ENCODE results near the gene QDPR. TPM values are rescaled to one million over a fixed set of nuclear protein-coding genes. Genes with fewer than 3 reads are reported as not detected.

QDPR gene
- total and polyA plus RNA-seq, 9 donors: 7.3 to 49.9 (median 26.1) TPM

GRCh38 chr4:17436750-17437090 lies 75.2 kb downstream of the QDPR start:
- intact Hi-C loops (cut with DNase I): no loop called here
- no peak overlapping the region for H3K27ac ChIP-seq
- WGBS, 3 donors: 96 to 99% (median 97%) methylated on average over 28 of the region's 28 CpGs
- no peak overlapping the region for H3K4me3 ChIP-seq
- H3K9me3 ChIP-seq: no peaks in the 10 kb centered on the region
- H3K27me3 ChIP-seq: no peaks in the 10 kb centered on the region
- no peak for DNase-seq
- H3K4me1 ChIP-seq (ENCODE audit: insufficient read depth): no peaks in the 10 kb centered on the region
- no peaks in the 10 kb centered on the region for H3K36me3 ChIP-seq
- no peak for TF ChIP-seq POLR2A (IDR thresholded peaks at IDR 0.05)
- no peak for TF ChIP-seq EP300 (IDR thresholded peaks at IDR 0.05)
- TF ChIP-seq, protein P1, sequence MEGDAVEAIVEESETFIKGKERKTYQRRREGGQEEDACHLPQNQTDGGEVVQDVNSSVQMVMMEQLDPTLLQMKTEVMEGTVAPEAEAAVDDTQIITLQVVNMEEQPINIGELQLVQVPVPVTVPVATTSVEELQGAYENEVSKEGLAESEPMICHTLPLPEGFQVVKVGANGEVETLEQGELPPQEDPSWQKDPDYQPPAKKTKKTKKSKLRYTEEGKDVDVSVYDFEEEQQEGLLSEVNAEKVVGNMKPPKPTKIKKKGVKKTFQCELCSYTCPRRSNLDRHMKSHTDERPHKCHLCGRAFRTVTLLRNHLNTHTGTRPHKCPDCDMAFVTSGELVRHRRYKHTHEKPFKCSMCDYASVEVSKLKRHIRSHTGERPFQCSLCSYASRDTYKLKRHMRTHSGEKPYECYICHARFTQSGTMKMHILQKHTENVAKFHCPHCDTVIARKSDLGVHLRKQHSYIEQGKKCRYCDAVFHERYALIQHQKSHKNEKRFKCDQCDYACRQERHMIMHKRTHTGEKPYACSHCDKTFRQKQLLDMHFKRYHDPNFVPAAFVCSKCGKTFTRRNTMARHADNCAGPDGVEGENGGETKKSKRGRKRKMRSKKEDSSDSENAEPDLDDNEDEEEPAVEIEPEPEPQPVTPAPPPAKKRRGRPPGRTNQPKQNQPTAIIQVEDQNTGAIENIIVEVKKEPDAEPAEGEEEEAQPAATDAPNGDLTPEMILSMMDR (IDR thresholded peaks at IDR 0.05): no peak

Other genes starting within 250 kb of the QDPR start
- not detected for gene CLRN2, start 3.1 kb upstream of the QDPR start, total RNA-seq
- not detected for gene CLRN2, start 3.1 kb upstream of the QDPR start, polyA plus RNA-seq
- gene LAP3, start 65.1 kb upstream of the QDPR start, total RNA-seq: 10 to 100 TPM; 23.5 to 54.7 (median 33.9) TPM
- gene LAP3, start 65.1 kb upstream of the QDPR start, polyA plus RNA-seq: 10 to 100 TPM; 33.3 to 69.0 TPM
- 10 to 100 TPM; 14.7 to 78.7 (median 62.1) TPM for gene MED28, start 102.6 kb upstream of the QDPR start, total RNA-seq
- gene MED28, start 102.6 kb upstream of the QDPR start, polyA plus RNA-seq: 10 to 100 TPM; 17.5 to 22.4 TPM

Data from ovary (tissue), 9 donors.